NB4 (cell line): ENCODE results near the gene CGNL1.

ENCODE experiments used
- DNase-seq: peaks from one replicate; pipeline ENCODE4 v3.0.0; 2010; ENCODE audit warnings: low read depth
- H3K4me3 ChIP-seq: one replicate; pipeline ENCODE4 v1.5.1; 2011; ENCODE audit warnings: mild to moderate bottlenecking, low read depth, low read length, moderate library complexity
- MAX ChIP-seq: IDR thresholded peaks from 2 replicates; pipeline ENCODE4 v1.6.1; 2011; ENCODE audit warnings: low read depth, low read length
- MYC ChIP-seq: IDR thresholded peaks from 2 replicates; pipeline ENCODE4 v1.6.1; 2011; ENCODE audit warnings: low read depth, low read length
- POLR2A ChIP-seq: IDR thresholded peaks from 2 replicates; pipeline ENCODE4 v1.6.1; 2011; ENCODE audit warnings: mild to moderate bottlenecking; ENCODE audit not compliant: insufficient read length; ENCODE audit errors: extremely low read depth
- TF ChIP-seq, protein P1 (sequence below): IDR thresholded peaks from one replicate; pipeline ENCODE4 v1.5.1; 2012; ENCODE audit warnings: low read depth, low read length

Gene CGNL1

DNA sequence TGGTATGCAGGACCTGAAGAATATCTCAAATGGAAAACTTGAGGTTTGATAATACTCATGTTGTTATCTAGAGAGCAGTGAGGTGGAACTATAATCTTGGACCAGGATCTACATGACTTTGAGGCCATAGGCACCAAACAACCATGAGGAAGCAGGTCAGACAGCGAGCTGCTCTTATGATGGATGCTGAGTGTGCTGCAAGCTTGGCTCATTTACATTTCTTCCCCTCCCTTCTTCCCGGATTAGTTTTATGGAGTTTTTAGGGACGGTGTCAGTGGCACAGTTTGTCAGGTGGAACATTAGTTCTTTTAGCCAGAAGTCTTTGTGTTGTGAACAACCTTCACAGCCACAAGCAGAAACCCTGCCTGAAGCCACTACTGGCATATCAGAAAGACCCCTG, 207.4 kb downstream of the CGNL1 start:
- no peak overlapping the region for H3K4me3 ChIP-seq
- no peak for DNase-seq
- TF ChIP-seq MYC = no peak
- TF ChIP-seq, protein P1, sequence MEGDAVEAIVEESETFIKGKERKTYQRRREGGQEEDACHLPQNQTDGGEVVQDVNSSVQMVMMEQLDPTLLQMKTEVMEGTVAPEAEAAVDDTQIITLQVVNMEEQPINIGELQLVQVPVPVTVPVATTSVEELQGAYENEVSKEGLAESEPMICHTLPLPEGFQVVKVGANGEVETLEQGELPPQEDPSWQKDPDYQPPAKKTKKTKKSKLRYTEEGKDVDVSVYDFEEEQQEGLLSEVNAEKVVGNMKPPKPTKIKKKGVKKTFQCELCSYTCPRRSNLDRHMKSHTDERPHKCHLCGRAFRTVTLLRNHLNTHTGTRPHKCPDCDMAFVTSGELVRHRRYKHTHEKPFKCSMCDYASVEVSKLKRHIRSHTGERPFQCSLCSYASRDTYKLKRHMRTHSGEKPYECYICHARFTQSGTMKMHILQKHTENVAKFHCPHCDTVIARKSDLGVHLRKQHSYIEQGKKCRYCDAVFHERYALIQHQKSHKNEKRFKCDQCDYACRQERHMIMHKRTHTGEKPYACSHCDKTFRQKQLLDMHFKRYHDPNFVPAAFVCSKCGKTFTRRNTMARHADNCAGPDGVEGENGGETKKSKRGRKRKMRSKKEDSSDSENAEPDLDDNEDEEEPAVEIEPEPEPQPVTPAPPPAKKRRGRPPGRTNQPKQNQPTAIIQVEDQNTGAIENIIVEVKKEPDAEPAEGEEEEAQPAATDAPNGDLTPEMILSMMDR = no peak
- TF ChIP-seq POLR2A = no peak
- TF ChIP-seq MAX = no peak

- TF ChIP-seq MYC = no peak
- TF ChIP-seq, protein P1 = no peak
- TF ChIP-seq POLR2A = no peak
- no peak for TF ChIP-seq MAX
- no peak for DNase-seq
- H3K4me3 ChIP-seq = no peak overlapping the region
Measured at GRCh38 chr15:57586661-57587424, 210.5 kb downstream of the CGNL1 start.

DNA sequence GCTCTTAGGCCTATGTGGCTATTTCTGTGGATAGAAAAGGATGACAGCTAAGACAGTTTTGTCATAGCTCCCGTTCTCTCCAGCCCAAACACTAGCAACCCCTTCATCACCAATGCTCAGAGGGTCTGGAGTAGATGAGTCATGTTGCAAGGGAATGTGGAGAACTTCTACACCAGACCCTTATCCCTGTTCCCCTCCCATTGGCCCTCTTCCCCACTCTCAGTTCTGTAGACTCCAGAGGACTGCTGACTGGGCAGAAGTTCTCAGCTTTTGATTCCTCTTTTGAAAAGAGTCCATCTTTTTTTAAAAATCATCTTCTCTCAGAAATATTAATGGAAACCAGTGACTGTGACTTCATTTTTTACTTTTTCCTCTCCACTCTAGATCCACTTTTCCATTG, 213.0 kb downstream of the CGNL1 start:
- H3K4me3 ChIP-seq = no peak overlapping the region
- DNase-seq = no peak
- TF ChIP-seq POLR2A (no peak), MAX (no peak), MYC (no peak)
- TF ChIP-seq, protein P1 = no peak

GRCh38 chr15:57589754-57590153, 213.4 kb downstream of the CGNL1 start:
- no peak for DNase-seq
- no peak overlapping the region for H3K4me3 ChIP-seq
- TF ChIP-seq, protein P1 = no peak
- no peak for TF ChIP-seq POLR2A
- TF ChIP-seq MYC = no peak

DNA sequence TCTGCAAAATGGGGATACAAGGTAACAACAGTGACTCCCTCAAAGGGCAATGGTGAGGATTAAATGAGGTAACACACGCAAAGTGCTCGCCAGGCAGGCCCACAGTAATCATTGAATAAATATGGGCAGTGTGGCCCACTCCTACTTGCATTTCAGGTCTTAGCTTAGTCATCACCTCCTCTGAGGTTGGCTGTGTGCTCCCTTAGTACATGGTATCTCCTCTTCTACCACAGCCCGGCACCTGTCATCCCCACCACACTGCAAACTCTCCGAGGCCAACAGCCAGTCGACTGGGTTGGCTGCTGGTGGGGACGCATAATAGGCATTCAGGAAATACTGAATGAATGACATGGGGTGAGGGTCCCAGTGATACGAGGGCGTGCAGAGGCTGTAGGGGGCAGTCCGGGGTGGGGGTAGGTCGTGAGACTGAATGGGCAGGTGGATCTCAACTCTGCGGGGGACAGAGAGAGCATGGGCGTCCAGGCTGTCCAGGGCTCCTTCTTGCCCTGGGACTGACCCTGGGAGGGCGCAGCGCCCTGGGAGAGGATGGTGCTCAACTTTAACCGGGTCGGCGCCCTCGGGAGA, 215.0 kb downstream of the CGNL1 start:
- no peak overlapping the region for H3K4me3 ChIP-seq
- no peak for TF ChIP-seq MAX
- TF ChIP-seq, protein P1 = no peak
- no peak for TF ChIP-seq POLR2A
- TF ChIP-seq MYC = no peak
- no peak for DNase-seq
